ENCODE measurements around the gene KRTAP12-4. TPM values are rescaled to one million over a fixed set of nuclear protein-coding genes. Genes with fewer than 3 reads are reported as not detected.
"Not testable (repeated sequence)": the region's sequence is repeated elsewhere in the genome, so short reads cannot be mapped to it uniquely, and the experiment has no call there.

The KRTAP12-4 gene
- total RNA-seq, 1 donor, result not detected

GRCh38 chr21:44650265-44650972, 4.0 kb downstream of the KRTAP12-4 start:
- peak; percentile 29 for DNase-seq (ENCODE audit: insufficient read length, low spot score, missing footprints)
- no peak overlapping the region for H3K4me3 ChIP-seq (ENCODE audit: insufficient read depth, low read length)
- H4K20me1 ChIP-seq (ENCODE audit: insufficient read depth, low read length), result no peaks in the 10 kb centered on the region
- no peak overlapping the region for H2AFZ ChIP-seq (ENCODE audit: low read length)
- no peaks in the 10 kb centered on the region for H3K79me2 ChIP-seq (ENCODE audit: insufficient read depth, low read length)
- no peaks in the 10 kb centered on the region for H3K36me3 ChIP-seq (ENCODE audit: insufficient read depth, low read length)
- TF ChIP-seq, protein P1, sequence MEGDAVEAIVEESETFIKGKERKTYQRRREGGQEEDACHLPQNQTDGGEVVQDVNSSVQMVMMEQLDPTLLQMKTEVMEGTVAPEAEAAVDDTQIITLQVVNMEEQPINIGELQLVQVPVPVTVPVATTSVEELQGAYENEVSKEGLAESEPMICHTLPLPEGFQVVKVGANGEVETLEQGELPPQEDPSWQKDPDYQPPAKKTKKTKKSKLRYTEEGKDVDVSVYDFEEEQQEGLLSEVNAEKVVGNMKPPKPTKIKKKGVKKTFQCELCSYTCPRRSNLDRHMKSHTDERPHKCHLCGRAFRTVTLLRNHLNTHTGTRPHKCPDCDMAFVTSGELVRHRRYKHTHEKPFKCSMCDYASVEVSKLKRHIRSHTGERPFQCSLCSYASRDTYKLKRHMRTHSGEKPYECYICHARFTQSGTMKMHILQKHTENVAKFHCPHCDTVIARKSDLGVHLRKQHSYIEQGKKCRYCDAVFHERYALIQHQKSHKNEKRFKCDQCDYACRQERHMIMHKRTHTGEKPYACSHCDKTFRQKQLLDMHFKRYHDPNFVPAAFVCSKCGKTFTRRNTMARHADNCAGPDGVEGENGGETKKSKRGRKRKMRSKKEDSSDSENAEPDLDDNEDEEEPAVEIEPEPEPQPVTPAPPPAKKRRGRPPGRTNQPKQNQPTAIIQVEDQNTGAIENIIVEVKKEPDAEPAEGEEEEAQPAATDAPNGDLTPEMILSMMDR (IDR thresholded peaks at IDR 0.05; ENCODE audit: extremely low read depth, low read depth, low read length), result no peak
- H3K4me2 ChIP-seq (ENCODE audit: insufficient read depth, low read length), result no peak overlapping the region
- H3K27ac ChIP-seq (ENCODE audit: low read depth, low read length), result no peak overlapping the region
- H3K27me3 ChIP-seq (ENCODE audit: insufficient read depth, low read length), result peaks cover 3% of the 10 kb centered on the region
- H3K4me1 ChIP-seq (ENCODE audit: insufficient read depth, low read length), result no peaks in the 10 kb centered on the region
- H3K9me3 ChIP-seq (ENCODE audit: low read depth, low read length), result no peaks in the 10 kb centered on the region

GRCh38 chr21:44649521-44650100, 4.8 kb downstream of the KRTAP12-4 start:
- Histone ChIP-seq H2AFZ (ENCODE audit: low read length) (no peak overlapping the region), H3K27me3 (ENCODE audit: insufficient read depth, low read length) (peaks cover 3% of the 10 kb centered on the region), H3K4me2 (ENCODE audit: insufficient read depth, low read length) (no peak overlapping the region), H3K27ac (ENCODE audit: low read depth, low read length) (no peak overlapping the region), H3K4me3 (ENCODE audit: insufficient read depth, low read length) (no peak overlapping the region), H3K36me3 (ENCODE audit: insufficient read depth, low read length) (no peaks in the 10 kb centered on the region), H3K4me1 (ENCODE audit: insufficient read depth, low read length) (no peaks in the 10 kb centered on the region), H3K9me3 (ENCODE audit: low read depth, low read length) (no peaks in the 10 kb centered on the region), H4K20me1 (ENCODE audit: insufficient read depth, low read length) (no peaks in the 10 kb centered on the region), H3K79me2 (ENCODE audit: insufficient read depth, low read length) (no peaks in the 10 kb centered on the region)
- TF ChIP-seq, protein P1 (IDR thresholded peaks at IDR 0.05; ENCODE audit: extremely low read depth, low read depth, low read length), result no peak
- no peak for DNase-seq (ENCODE audit: insufficient read length, low spot score, missing footprints)

- H3K9me3 ChIP-seq (ENCODE audit: low read depth, low read length), result no peaks in the 10 kb centered on the region
- H4K20me1 ChIP-seq (ENCODE audit: insufficient read depth, low read length), result no peaks in the 10 kb centered on the region
- no peak overlapping the region for H3K27ac ChIP-seq (ENCODE audit: low read depth, low read length)
- no peak overlapping the region for H3K4me2 ChIP-seq (ENCODE audit: insufficient read depth, low read length)
- peak; percentile 59 for DNase-seq (ENCODE audit: insufficient read length, low spot score, missing footprints)
- no peak overlapping the region for H2AFZ ChIP-seq (ENCODE audit: low read length)
- no peaks in the 10 kb centered on the region for H3K79me2 ChIP-seq (ENCODE audit: insufficient read depth, low read length)
- no peaks in the 10 kb centered on the region for H3K36me3 ChIP-seq (ENCODE audit: insufficient read depth, low read length)
- H3K4me1 ChIP-seq (ENCODE audit: insufficient read depth, low read length), result no peaks in the 10 kb centered on the region
- peaks cover 3% of the 10 kb centered on the region for H3K27me3 ChIP-seq (ENCODE audit: insufficient read depth, low read length)
- TF ChIP-seq, protein P1 (IDR thresholded peaks at IDR 0.05; ENCODE audit: extremely low read depth, low read depth, low read length), result no peak
- no peak overlapping the region for H3K4me3 ChIP-seq (ENCODE audit: insufficient read depth, low read length)
Observed at GRCh38 chr21:44648557-44649311, 5.7 kb downstream of the KRTAP12-4 start.

DNA sequence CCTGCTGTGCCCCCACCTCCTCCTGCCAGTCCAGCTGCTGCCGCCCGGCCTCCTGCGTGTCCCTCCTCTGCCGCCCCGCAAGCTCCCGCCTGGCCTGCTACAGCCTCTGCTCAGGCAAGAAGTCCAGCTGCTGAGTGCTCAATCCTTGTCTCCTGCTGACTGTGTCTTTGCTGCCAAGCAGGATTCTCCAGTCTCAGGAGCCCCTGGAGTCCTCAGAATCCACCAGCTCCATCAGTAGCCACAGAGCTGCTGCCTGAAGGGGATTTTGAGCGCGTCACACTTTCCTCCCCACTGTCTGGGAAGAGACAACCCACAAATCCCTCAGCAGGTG, 7.3 kb downstream of the KRTAP12-4 start:
- TF ChIP-seq, protein P1 (IDR thresholded peaks at IDR 0.05; ENCODE audit: extremely low read depth, low read depth, low read length), result no peak
- peak; percentile 47 for DNase-seq (ENCODE audit: insufficient read length, low spot score, missing footprints)
- H4K20me1 ChIP-seq (ENCODE audit: insufficient read depth, low read length), result no peaks in the 10 kb centered on the region
- H3K9me3 ChIP-seq (ENCODE audit: low read depth, low read length), result no peaks in the 10 kb centered on the region
- H2AFZ ChIP-seq (ENCODE audit: low read length), result no peak overlapping the region
- no peak overlapping the region for H3K27ac ChIP-seq (ENCODE audit: low read depth, low read length)
- no peaks in the 10 kb centered on the region for H3K79me2 ChIP-seq (ENCODE audit: insufficient read depth, low read length)
- H3K27me3 ChIP-seq (ENCODE audit: insufficient read depth, low read length), result peaks cover 3% of the 10 kb centered on the region
- H3K4me1 ChIP-seq (ENCODE audit: insufficient read depth, low read length), result no peaks in the 10 kb centered on the region
- H3K4me3 ChIP-seq (ENCODE audit: insufficient read depth, low read length), result no peak overlapping the region
- no peaks in the 10 kb centered on the region for H3K36me3 ChIP-seq (ENCODE audit: insufficient read depth, low read length)
- no peak overlapping the region for H3K4me2 ChIP-seq (ENCODE audit: insufficient read depth, low read length)

DNA sequence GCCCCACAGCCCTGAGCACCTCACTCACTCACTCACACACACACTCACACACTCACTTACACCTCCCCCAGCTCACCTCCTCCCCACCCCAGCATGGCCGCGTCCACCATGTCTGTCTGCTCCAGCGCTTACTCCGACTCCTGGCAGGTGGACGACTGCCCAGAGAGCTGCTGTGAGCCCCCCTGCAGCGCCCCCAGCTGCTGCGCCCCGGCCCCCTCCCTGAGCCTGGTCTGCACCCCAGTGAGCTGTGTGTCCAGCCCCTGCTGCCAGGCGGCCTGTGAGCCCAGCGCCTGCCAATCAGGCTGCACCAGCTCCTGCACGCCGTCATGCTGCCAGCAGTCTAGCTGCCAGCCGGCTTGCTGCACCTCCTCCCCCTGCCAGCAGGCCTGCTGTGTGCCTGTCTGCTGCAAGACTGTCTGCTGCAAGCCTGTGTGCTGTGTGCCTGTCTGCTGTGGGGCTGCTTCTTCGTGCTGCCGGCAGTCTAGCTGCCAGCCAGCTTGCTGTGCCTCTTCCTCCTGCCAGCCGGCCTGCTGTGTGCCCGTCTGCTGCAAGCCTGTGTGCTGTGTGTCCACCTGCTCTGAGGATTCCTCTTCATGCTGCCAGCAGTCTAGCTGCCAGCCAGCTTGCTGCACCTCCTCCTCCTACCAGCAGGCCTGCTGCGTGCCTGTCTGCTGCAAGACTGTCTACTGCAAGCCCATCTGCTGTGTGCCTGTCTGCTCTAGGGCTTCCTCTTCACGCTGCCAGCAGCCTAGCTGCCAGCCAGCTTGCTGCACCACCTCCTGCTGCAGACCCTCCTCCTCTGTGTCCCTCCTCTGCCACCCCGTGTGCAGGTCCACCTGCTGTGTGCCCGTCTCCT, 7.9 kb downstream of the KRTAP12-4 start, which contains the start of gene KRTAP10-11:
TSS of gene KRTAP10-11 (plus strand) at position 49 of the 856 bp plus-strand sequence. CDS start at position 94, 45 bp downstream.
- H3K9me3 ChIP-seq (ENCODE audit: low read depth, low read length); H2AFZ ChIP-seq (ENCODE audit: low read length); H3K4me1 ChIP-seq (ENCODE audit: insufficient read depth, low read length); H3K27me3 ChIP-seq (ENCODE audit: insufficient read depth, low read length); H3K4me3 ChIP-seq (ENCODE audit: insufficient read depth, low read length); DNase-seq (ENCODE audit: insufficient read length, low spot score, missing footprints); H3K36me3 ChIP-seq (ENCODE audit: insufficient read depth, low read length); H4K20me1 ChIP-seq (ENCODE audit: insufficient read depth, low read length); H3K79me2 ChIP-seq (ENCODE audit: insufficient read depth, low read length); H3K4me2 ChIP-seq (ENCODE audit: insufficient read depth, low read length); H3K27ac ChIP-seq (ENCODE audit: low read depth, low read length): not testable (repeated sequence)
